ENCODE data around the gene NFIB. TPM values are rescaled to one million over a fixed set of nuclear protein-coding genes. Genes with fewer than 3 reads are reported as not detected.

The NFIB gene
- polyA plus RNA-seq, 1 of the 3 experiments (the other 2 are of a cell fraction), result 9.2 TPM

DNA sequence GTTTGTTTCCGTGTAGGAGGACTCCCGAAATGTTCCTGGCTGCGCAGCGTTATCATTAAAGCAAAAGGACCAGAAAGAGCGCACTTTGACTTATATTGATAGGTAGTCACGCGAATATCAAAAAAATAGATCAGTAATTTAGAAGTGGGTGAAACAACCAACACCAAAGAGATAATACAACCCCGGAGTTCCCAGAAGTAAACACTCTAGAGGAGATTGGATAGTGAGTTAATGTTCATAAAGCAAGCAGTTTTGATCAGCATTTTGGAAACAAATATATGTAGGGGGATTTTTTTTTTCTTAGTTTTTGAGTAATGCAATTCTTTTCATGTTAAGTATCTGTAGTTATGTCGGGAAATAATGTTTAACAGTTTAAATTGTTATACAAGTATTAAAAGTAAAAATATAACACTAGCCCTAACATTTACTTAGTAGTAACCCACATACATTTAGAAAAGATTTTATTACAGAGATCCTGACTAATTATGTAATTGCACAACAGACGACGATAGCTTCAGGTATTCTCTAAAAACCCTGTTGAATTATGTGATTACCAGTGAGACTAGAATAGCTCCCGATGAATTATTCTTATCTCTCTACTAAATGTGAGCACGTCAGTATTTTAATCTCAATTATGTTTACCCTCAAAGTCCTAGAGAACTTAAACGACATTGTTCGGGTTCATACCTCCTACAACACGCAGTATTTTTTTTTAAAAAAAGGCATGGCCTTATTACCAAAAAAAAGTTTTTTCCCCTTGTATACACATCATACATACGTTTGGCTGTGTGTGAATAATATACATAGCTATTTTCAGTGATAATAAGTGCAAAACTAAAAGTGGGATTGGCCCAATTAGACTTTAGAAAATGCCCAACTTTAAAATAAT, 9.4 kb upstream of the NFIB start:
- Histone ChIP-seq H3K27ac (ENCODE audit: low read depth in 2 of 2, low read length in 1 of 2) (peak overlapping the region; percentile 90 to 99), H3K36me3 (replicated peaks in 1 of 2; ENCODE audit: control insufficient read depth in 1 of 2, insufficient read depth in 2 of 2, low read length in 1 of 2) (no peaks in the 10 kb centered on the region), H3K4me1 (ENCODE audit: control insufficient read depth in 1 of 2, insufficient read depth in 2 of 2, low read depth in 1 of 2, low read length in 1 of 2) (peaks cover 9 to 37% of the 10 kb centered on the region in 2 experiments; a peak in 3 of 4 replicates), H3K79me2 (ENCODE audit: insufficient read depth) (peaks cover 25% of the 10 kb centered on the region), H3K9ac (peak overlapping the region; percentile 90), H3K9me3 (no peaks in the 10 kb centered on the region), H2AFZ (ENCODE audit: low read depth) (peak overlapping the region; percentile 65), H3K27me3 (ENCODE audit: insufficient read depth) (no peaks in the 10 kb centered on the region), H3K4me2 (peak overlapping the region; percentile 88), H3K4me3 (ENCODE audit: low read depth in 2 of 2, low read length in 1 of 2) (peak overlapping the region; percentile 56 to 83), H3K9me2 (no peaks in the 10 kb centered on the region), H4K20me1 (ENCODE audit: insufficient read depth) (no peaks in the 10 kb centered on the region), H3F3A (replicated peaks; ENCODE audit: insufficient read depth) (peaks cover 48% of the 10 kb centered on the region)
- 9% methylated on average over 17 of the region's 17 CpGs for WGBS (ENCODE audit: low lambda C conversion rate)
- DNase-seq, result no peak
- ChIA-PET CTCF (interaction anchor here (0.7 to 2.2 kb wide), 11 partner anchors 9 to 896 kb away, joined by 3 to 15 read pairs (median 5); no protein-coding TSS in a partner anchor), POLR2A (interaction anchor here (1.0 kb wide), 1 partner anchor 11 kb away, joined by 4 read pairs; no protein-coding TSS in a partner anchor)
- TF ChIP-seq, protein P1, sequence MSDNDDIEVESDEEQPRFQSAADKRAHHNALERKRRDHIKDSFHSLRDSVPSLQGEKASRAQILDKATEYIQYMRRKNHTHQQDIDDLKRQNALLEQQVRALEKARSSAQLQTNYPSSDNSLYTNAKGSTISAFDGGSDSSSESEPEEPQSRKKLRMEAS (IDR thresholded peaks at IDR 0.05; ENCODE audit: low read depth), result 0 out of 2 replicates have a peak, but pooled peaks have one; percentile 54
- TF ChIP-seq, protein P2, sequence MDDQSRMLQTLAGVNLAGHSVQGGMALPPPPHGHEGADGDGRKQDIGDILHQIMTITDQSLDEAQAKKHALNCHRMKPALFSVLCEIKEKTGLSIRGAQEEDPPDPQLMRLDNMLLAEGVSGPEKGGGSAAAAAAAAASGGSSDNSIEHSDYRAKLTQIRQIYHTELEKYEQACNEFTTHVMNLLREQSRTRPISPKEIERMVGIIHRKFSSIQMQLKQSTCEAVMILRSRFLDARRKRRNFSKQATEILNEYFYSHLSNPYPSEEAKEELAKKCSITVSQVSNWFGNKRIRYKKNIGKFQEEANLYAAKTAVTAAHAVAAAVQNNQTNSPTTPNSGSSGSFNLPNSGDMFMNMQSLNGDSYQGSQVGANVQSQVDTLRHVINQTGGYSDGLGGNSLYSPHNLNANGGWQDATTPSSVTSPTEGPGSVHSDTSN (IDR thresholded peaks at IDR 0.05), result no peak
- TF ChIP-seq EP300 (IDR thresholded peaks at IDR 0.05; ENCODE audit: borderline replicate concordance in 1 of 2, low read depth in 1 of 2, low read length in 1 of 2), result no peak
- TF ChIP-seq TAF1 (IDR thresholded peaks at IDR 0.05; ENCODE audit: borderline replicate concordance, low read depth, low read length), result no peak

DNA sequence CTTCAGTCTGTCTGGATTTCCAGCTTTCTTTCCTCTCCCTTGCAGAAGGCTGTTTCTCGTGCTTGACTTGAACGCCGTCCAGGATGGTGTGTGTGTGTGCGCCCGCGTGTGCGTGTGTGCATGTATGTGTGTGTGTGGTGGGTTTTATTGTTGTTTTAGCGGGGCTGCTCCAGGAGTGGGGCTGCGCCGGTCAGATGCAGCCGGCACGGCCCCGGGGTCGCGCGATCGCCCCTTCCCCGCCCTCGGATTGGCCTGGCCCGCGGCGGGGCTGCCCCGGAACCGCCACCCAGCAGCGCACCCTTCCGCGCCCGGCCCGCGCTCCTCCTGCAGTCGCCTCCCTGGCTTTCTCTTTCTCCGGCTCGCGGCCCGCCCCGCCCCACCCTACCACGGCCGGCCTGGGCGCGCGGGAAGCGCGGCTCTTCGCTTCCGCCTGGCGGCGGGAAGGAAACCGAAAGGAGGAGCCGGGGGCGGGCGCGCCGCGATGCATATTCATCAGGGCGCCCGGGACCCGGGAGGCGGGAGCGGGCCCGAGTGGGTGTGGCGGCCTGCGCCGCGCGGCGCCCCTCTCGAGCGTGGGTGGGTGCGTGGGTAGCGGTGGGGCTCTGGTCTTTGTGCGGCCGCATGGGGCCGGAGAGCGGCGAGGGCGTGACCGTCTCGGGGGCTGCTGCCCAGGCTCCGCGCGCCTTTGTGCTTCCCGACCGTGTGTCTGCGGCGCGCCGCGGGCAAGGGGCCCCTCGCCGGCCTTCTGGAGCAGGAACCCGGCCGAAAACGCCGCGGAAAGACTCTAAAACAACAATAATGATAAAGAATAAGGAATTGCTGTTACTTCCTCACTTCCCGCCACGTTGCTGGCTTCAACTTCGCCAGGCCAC, 8.5 kb upstream of the NFIB start:
- Histone ChIP-seq H3K4me3 (ENCODE audit: low read depth in 2 of 2, low read length in 1 of 2) (peak overlapping the region; percentile 56 to 83), H3K9me3 (no peaks in the 10 kb centered on the region), H3F3A (replicated peaks; ENCODE audit: insufficient read depth) (peaks cover 53% of the 10 kb centered on the region), H3K79me2 (ENCODE audit: insufficient read depth) (peaks cover 29% of the 10 kb centered on the region), H3K4me1 (ENCODE audit: control insufficient read depth in 1 of 2, insufficient read depth in 2 of 2, low read depth in 1 of 2, low read length in 1 of 2) (peaks cover 17 to 46% of the 10 kb centered on the region in 2 experiments), H3K9me2 (no peaks in the 10 kb centered on the region), H4K20me1 (ENCODE audit: insufficient read depth) (no peaks in the 10 kb centered on the region), H3K27me3 (ENCODE audit: insufficient read depth) (no peaks in the 10 kb centered on the region), H3K9ac (peak overlapping the region; percentile 90), H2AFZ (ENCODE audit: low read depth) (peak overlapping the region; percentile 65), H3K4me2 (peak overlapping the region; percentile 88), H3K36me3 (replicated peaks in 1 of 2; ENCODE audit: control insufficient read depth in 1 of 2, insufficient read depth in 2 of 2, low read length in 1 of 2) (no peaks in the 10 kb centered on the region), H3K27ac (ENCODE audit: low read depth in 2 of 2, low read length in 1 of 2) (peak overlapping the region; percentile 90 to 99)
- POLR2A ChIA-PET, result interaction anchor here (0.6 to 0.7 kb wide), 2 partner anchors 112 to 1600 kb away, joined by 3 read pairs; no protein-coding TSS in a partner anchor
- under 1% methylated on average over 31 of the region's 98 CpGs for WGBS (ENCODE audit: low lambda C conversion rate)
- peak; percentile 92 for DNase-seq
- CTCF ChIA-PET, result interaction anchor here (0.9 kb wide), 2 partner anchors 31 to 111 kb away, joined by 3 read pairs; no protein-coding TSS in a partner anchor
- TF ChIP-seq JUND (IDR thresholded peaks at IDR 0.05) (no peak), EZH2phosphoT487 (IDR thresholded peaks at IDR 0.05; ENCODE audit: borderline replicate concordance, low read depth) (no peak), YY1 (IDR thresholded peaks at IDR 0.05; ENCODE audit: low read depth) (no peak), GATA2 (CRISPR knock-in tag; IDR thresholded peaks at IDR 0.05) (no peak), TCF12 (IDR thresholded peaks at IDR 0.05) (0 out of 2 replicates have a peak, but pooled peaks have one; percentile 8), FOXM1 (IDR thresholded peaks at IDR 0.05; ENCODE audit: low read depth) (no peak; the same call in 1 of the 2 replicates), FOXJ3 (CRISPR knock-in tag; IDR thresholded peaks at IDR 0.05) (no peak), MEF2A (IDR thresholded peaks at IDR 0.05; ENCODE audit: borderline replicate concordance, low read depth) (no peak), ELF1 (IDR thresholded peaks at IDR 0.05) (0 out of 2 replicates have a peak, but pooled peaks have one; percentile 23), EP300 (IDR thresholded peaks at IDR 0.05; ENCODE audit: borderline replicate concordance in 1 of 2, low read depth in 1 of 2, low read length in 1 of 2) (no peak), TEAD4 (IDR thresholded peaks at IDR 0.05; ENCODE audit: borderline replicate concordance, insufficient read depth) (peak; percentile 54; the same call in 1 of the 2 replicates), RFX5 (IDR thresholded peaks at IDR 0.05; ENCODE audit: low read length) (no peak), TAF1 (IDR thresholded peaks at IDR 0.05; ENCODE audit: borderline replicate concordance, low read depth, low read length) (peak; percentile 61; the same call in 1 of the 2 replicates), SMC3 (IDR thresholded peaks at IDR 0.05; ENCODE audit: low read depth, low read length) (peak; percentile 34; the same call in 1 of the 2 replicates), SIN3A (IDR thresholded peaks at IDR 0.05; ENCODE audit: borderline replicate concordance, low read depth, low read length) (peak; percentile 71; the same call in 1 of the 2 replicates), RAD21 (IDR thresholded peaks at IDR 0.05; ENCODE audit: low read length) (peak; percentile 55)
- TF ChIP-seq, protein P3, sequence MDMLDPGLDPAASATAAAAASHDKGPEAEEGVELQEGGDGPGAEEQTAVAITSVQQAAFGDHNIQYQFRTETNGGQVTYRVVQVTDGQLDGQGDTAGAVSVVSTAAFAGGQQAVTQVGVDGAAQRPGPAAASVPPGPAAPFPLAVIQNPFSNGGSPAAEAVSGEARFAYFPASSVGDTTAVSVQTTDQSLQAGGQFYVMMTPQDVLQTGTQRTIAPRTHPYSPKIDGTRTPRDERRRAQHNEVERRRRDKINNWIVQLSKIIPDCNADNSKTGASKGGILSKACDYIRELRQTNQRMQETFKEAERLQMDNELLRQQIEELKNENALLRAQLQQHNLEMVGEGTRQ (IDR thresholded peaks at IDR 0.05; ENCODE audit: borderline replicate concordance, low read depth, low read length), result no peak
- TF ChIP-seq, protein P2 (IDR thresholded peaks at IDR 0.05), result no peak; the same call in 1 of the 2 replicates

All from SK-N-SH (cell line).